CD4-positive, alpha-beta T cell (primary cell): Measurements from ENCODE around the gene TMC6. TPM values are rescaled to one million over a fixed set of nuclear protein-coding genes. Genes with fewer than 3 reads are reported as not detected.

Experiments
- ATAC-seq: fragments of 200-7000 bp; cut with Tn5 transposase; one replicate; pipeline ENCODE4 v1.10.0; 2022; ENCODE audit warnings: mild to moderate bottlenecking; ENCODE audit not compliant: poor library complexity
- CTCF ChIA-PET: fragments of 350-600 bp; sonication (Branson Sonifier 250); formaldehyde crosslinking; loops from one replicate; lab custom pipeline; 2021; ENCODE audit warnings: antibody characterized with exemption, inconsistent platforms; lab: Charles Lee
- POLR2A ChIA-PET: fragments of 350-600 bp; sonication (Branson Sonifier 250); formaldehyde crosslinking; loops from one replicate; lab custom pipeline; 2021; ENCODE audit warnings: antibody characterized with exemption, inconsistent platforms; lab: Charles Lee
- DNase-seq, 14 experiments: peaks; one replicate each; pipeline ENCODE4 v3.0.0-alpha.2; 2013 to 2020; ENCODE audit warnings: mixed read lengths in 2 of 14
- H3K27ac ChIP-seq, 2 donors: one replicate each; pipeline versions ENCODE4 v1.5.1 to v1.7.0; 2013; ENCODE audit warnings: low read length in 2 of 2, low read depth in 1 of 2, mild to moderate bottlenecking in 1 of 2
- H3K27me3 ChIP-seq, 2 experiments: 1 replicate in 1 of 2; 2 replicates in 1 of 2; pipeline versions ENCODE4 v1.6.1 to v1.7.0; 2013; ENCODE audit warnings: low read length in 2 of 2, control low read depth in 1 of 2, mild to moderate bottlenecking in 1 of 2, moderate library complexity in 1 of 2; ENCODE audit not compliant: insufficient read depth in 2 of 2, control insufficient read depth in 1 of 2
- H3K36me3 ChIP-seq: one replicate; pipeline ENCODE4 v1.6.1; 2013; ENCODE audit warnings: low read length, control low read depth; ENCODE audit not compliant: insufficient read depth
- H3K4me1 ChIP-seq: one replicate; pipeline ENCODE4 v1.6.1; 2013; ENCODE audit warnings: low read length, control low read depth; ENCODE audit not compliant: insufficient read depth
- H3K4me3 ChIP-seq: one replicate; pipeline ENCODE4 v1.5.1; 2013; ENCODE audit warnings: mild to moderate bottlenecking, low read length, moderate library complexity
- H3K9me3 ChIP-seq, 2 experiments: 1 replicate in 1 of 2; 2 replicates in 1 of 2; pipeline versions ENCODE4 v1.6.1 to v1.7.0; 2013; ENCODE audit warnings: low read length in 2 of 2, mild to moderate bottlenecking in 2 of 2, control low read depth in 1 of 2, moderate library complexity in 1 of 2; ENCODE audit not compliant: control insufficient read depth in 1 of 2, insufficient read depth in 1 of 2
- H3K27ac Mint-ChIP-seq: one replicate; pipeline ENCODE4 v1.8.0; 2020; ENCODE audit warnings: mixed read lengths
- H3K27me3 Mint-ChIP-seq: one replicate; pipeline ENCODE4 v1.8.0; 2021; ENCODE audit warnings: mixed read lengths
- H3K36me3 Mint-ChIP-seq: one replicate; pipeline ENCODE4 v1.8.0; 2021; ENCODE audit warnings: low read depth, mixed read lengths
- H3K4me1 Mint-ChIP-seq: one replicate; pipeline ENCODE4 v1.8.0; 2021; ENCODE audit warnings: low read depth, mixed read lengths
- H3K4me3 Mint-ChIP-seq: one replicate; pipeline ENCODE4 v1.8.0; 2020; ENCODE audit warnings: mild to moderate bottlenecking, mixed read lengths
- H3K9me3 Mint-ChIP-seq: one replicate; pipeline ENCODE4 v1.8.0; 2020; ENCODE audit warnings: mixed read lengths
- CTCF ChIP-seq: fragments of 200-600 bp; IDR thresholded peaks from one replicate; pipeline ENCODE4 v1.8.0; 2022; ENCODE audit warnings: antibody characterized with exemption, mild to moderate bottlenecking
- intact Hi-C, 2 experiments: fragments of 100-400 bp; cut with DNase I in 1 of 2; cut with micrococcal nuclease in 1 of 2; formaldehyde crosslinking; loops; one replicate each; pipeline versions ENCODE4 v1.15.1 to v1.9.0; 2023 to 2025; cut with DNase I, micrococcal nuclease
- total RNA-seq, 174 experiments: library from RNA in 2 of 174; stranded (reverse) in 2 of 174; gene quantifications; one replicate each; pipeline ENCODE4 v1.2.3 and lab custom pipeline; 2021 to 2026

The TMC6 gene
- total RNA-seq, 2 experiments from 2014 or later = 645 to 659 TPM

GRCh38 chr17:78113804-78114785 lies 14.5 kb downstream of the TMC6 start:
- no peaks in the 10 kb centered on the region for H3K9me3 Mint-ChIP-seq
- Histone ChIP-seq H3K27ac (peak overlapping the region; percentile 33 to 46), H3K27me3 (no peaks in the 10 kb centered on the region), H3K4me1 (peaks cover 81% of the 10 kb centered on the region), H3K9me3 (no peaks in the 10 kb centered on the region), H3K4me3 (no peak overlapping the region), H3K36me3 (peaks cover 96% of the 10 kb centered on the region)
- H3K27ac Mint-ChIP-seq = peak overlapping the region; percentile 84
- CTCF ChIA-PET = interaction anchor here (0.9 to 2.8 kb wide), 8 partner anchors 12 to 63 kb away, joined by 3 to 37 read pairs (median 9); partner anchors contain the start of genes TMC6 and TMC8
- intact Hi-C loops = loop anchor here in 1 of 2 experiments (1.0 to 5.0 kb wide), 3 partner anchors 33 to 137 kb away; partner anchors contain the start of gene C17orf99
- no peak for TF ChIP-seq CTCF
- POLR2A ChIA-PET = interaction anchor here (0.6 to 9.3 kb wide), 8 partner anchors 14 to 72 kb away, joined by 3 to 151 read pairs (median 8); partner anchors contain the start of genes TK1, TMC6 and TMC8
- DNase-seq = peak in 5 of 14 experiments; percentile 2 to 61 (median 43)
- no peaks in the 10 kb centered on the region for H3K27me3 Mint-ChIP-seq
- peaks cover 35% of the 10 kb centered on the region for H3K4me1 Mint-ChIP-seq
- peak overlapping the region; percentile 34 for H3K4me3 Mint-ChIP-seq
- ATAC-seq = peak; percentile 25
- H3K36me3 Mint-ChIP-seq = peaks cover 66% of the 10 kb centered on the region

GRCh38 chr17:78112518-78113471 lies 15.8 kb downstream of the TMC6 start:
- Mint-ChIP-seq H3K36me3 (peaks cover 64% of the 10 kb centered on the region), H3K27ac (peak overlapping the region; percentile 84), H3K27me3 (no peaks in the 10 kb centered on the region), H3K4me3 (no peak overlapping the region), H3K9me3 (no peaks in the 10 kb centered on the region), H3K4me1 (peaks cover 36% of the 10 kb centered on the region)
- ATAC-seq = peak; percentile 73
- Histone ChIP-seq H3K4me3 (no peak overlapping the region), H3K4me1 (peaks cover 73% of the 10 kb centered on the region), H3K9me3 (no peaks in the 10 kb centered on the region), H3K27me3 (no peaks in the 10 kb centered on the region), H3K27ac (peak overlapping the region; percentile 33 to 46), H3K36me3 (peaks cover 94% of the 10 kb centered on the region)
- ChIA-PET POLR2A (interaction anchor here (1.0 to 9.3 kb wide), 10 partner anchors 9 to 139 kb away, joined by 3 to 151 read pairs (median 8); partner anchors contain the start of genes TK1, TMC6 and TMC8), CTCF (interaction anchor here (0.7 to 2.8 kb wide), 12 partner anchors 9 to 138 kb away, joined by 3 to 37 read pairs (median 8); partner anchors contain the start of genes TMC6 and TMC8)
- intact Hi-C loops = loop anchor here (1.0 to 5.0 kb wide), 4 partner anchors 22 to 138 kb away; partner anchors contain the start of gene C17orf99 (in 1 of the 2)
- peak; percentile 55 to 87 (median 77) for DNase-seq
- peak; percentile 100 for TF ChIP-seq CTCF
